ENCODE measurements around the gene CCDC33. TPM values are rescaled to one million over a fixed set of nuclear protein-coding genes. Genes with fewer than 3 reads are reported as not detected.

The CCDC33 gene
- total and polyA plus RNA-seq, 2 experiments from 2014 or later: 2.6 to 2.8 TPM

DNA sequence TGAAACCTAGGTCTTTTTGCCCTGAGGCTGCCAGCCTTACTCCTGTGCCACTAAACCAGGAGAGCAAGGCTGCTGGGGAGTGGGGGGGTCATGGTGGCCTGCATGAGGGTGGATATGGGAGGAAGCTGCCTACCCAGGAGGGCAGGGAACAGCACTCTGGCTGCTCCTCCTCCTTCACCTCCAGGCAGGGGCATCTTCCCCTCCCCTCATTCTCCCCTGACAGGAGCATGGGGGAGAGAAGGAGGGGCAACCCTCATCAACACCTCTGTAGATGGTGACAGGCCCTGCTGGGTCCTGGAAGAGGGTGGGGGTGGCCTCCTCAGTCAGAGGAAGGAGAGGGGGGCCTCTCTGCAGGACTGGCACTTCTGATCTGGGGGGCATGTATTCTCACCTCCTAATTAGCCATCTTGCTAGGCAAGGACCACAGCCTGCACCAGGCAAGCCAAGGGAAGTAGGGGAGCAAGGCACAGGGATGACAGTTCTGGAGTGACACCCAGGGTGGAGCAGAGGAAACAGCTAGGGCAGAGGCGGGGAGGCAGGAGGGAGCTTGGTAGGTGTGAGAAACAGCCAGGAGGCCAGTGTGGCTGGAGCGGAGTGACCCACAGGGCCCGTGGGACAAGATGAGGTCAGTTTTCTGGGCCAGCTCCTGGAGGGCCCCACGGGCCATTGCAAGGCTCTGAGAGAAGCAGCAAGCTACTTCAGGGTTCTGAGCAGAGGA lies 4.9 kb downstream of the CCDC33 start (continued):
- TF ChIP-seq, protein P1, sequence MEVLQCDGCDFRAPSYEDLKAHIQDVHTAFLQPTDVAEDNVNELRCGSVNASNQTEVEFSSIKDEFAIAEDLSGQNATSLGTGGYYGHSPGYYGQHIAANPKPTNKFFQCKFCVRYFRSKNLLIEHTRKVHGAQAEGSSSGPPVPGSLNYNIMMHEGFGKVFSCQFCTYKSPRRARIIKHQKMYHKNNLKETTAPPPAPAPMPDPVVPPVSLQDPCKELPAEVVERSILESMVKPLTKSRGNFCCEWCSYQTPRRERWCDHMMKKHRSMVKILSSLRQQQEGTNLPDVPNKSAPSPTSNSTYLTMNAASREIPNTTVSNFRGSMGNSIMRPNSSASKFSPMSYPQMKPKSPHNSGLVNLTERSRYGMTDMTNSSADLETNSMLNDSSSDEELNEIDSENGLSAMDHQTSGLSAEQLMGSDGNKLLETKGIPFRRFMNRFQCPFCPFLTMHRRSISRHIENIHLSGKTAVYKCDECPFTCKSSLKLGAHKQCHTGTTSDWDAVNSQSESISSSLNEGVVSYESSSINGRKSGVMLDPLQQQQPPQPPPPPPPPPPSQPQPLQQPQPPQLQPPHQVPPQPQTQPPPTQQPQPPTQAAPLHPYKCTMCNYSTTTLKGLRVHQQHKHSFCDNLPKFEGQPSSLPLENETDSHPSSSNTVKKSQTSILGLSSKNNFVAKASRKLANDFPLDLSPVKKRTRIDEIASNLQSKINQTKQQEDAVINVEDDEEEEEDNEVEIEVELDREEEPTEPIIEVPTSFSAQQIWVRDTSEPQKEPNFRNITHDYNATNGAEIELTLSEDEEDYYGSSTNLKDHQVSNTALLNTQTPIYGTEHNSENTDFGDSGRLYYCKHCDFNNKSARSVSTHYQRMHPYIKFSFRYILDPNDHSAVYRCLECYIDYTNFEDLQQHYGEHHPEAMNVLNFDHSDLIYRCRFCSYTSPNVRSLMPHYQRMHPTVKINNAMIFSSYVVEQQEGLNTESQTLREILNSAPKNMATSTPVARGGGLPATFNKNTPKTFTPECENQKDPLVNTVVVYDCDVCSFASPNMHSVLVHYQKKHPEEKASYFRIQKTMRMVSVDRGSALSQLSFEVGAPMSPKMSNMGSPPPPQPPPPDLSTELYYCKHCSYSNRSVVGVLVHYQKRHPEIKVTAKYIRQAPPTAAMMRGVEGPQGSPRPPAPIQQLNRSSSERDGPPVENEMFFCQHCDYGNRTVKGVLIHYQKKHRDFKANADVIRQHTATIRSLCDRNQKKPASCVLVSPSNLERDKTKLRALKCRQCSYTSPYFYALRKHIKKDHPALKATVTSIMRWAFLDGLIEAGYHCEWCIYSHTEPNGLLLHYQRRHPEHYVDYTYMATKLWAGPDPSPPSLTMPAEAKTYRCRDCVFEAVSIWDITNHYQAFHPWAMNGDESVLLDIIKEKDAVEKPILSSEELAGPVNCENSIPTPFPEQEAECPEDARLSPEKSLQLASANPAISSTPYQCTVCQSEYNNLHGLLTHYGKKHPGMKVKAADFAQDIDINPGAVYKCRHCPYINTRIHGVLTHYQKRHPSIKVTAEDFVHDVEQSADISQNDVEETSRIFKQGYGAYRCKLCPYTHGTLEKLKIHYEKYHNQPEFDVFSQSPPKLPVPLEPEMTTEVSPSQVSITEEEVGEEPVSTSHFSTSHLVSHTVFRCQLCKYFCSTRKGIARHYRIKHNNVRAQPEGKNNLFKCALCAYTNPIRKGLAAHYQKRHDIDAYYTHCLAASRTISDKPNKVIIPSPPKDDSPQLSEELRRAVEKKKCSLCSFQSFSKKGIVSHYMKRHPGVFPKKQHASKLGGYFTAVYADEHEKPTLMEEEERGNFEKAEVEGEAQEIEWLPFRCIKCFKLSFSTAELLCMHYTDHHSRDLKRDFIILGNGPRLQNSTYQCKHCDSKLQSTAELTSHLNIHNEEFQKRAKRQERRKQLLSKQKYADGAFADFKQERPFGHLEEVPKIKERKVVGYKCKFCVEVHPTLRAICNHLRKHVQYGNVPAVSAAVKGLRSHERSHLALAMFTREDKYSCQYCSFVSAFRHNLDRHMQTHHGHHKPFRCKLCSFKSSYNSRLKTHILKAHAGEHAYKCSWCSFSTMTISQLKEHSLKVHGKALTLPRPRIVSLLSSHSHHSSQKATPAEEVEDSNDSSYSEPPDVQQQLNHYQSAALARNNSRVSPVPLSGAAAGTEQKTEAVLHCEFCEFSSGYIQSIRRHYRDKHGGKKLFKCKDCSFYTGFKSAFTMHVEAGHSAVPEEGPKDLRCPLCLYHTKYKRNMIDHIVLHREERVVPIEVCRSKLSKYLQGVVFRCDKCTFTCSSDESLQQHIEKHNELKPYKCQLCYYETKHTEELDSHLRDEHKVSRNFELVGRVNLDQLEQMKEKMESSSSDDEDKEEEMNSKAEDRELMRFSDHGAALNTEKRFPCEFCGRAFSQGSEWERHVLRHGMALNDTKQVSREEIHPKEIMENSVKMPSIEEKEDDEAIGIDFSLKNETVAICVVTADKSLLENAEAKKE (CRISPR knock-in tag; IDR thresholded peaks at IDR 0.05): no peak
- TF ChIP-seq NANOG (IDR thresholded peaks at IDR 0.05; ENCODE audit: borderline replicate concordance) (no peak), POLR2AphosphoS5 (IDR thresholded peaks at IDR 0.05; ENCODE audit: low read depth) (no peak), EZH2 (IDR thresholded peaks at IDR 0.05; ENCODE audit: low read depth, unreplicated experiment) (no peak), JUNB (IDR thresholded peaks at IDR 0.05; ENCODE audit: unreplicated experiment) (no peak), ZNF331 (CRISPR knock-in tag; IDR thresholded peaks at IDR 0.05; ENCODE audit: low read depth) (no peak)

DNA sequence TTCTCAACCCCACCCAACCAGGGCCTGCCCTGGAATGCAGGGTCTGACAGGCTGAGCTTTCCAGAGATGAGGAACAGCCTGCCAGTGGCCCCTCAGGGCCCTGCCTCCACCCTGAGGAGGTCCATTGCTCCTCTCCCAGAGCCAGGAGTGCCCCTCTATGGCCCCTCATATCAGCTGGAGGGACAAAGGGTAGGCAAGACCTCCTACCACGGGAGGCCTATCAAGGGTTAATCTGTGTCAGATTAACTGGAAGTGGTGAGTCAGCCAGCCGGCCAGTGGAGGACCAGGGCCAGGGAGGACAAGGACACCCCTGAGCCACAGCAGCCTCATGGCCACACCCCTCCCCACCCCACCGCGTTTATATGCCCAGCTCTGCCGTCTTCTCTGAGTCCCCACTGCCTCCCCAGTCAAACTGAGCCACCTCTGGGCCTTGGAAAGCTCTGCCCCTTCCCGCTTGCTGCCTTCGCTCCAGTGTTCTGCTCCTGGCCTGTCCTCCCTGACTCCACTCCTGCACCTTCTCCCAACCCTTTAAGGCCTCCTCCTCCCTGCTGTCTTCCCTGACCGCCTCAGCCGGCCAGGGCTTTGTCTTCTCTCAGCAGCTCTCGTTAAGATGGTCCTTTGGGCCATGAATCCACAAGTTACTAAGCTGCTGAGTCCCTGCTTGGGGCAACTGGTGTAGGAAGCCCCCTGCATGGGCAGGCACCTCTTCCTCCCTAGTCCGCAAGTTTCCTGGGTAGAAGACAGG lies 6.5 kb downstream of the CCDC33 start:
- Histone ChIP-seq H3K27ac (ENCODE audit: low read depth) (no peak overlapping the region), H3K4me3 (no peak overlapping the region), H3K4me2 (no peak overlapping the region), H3K79me2 (replicated peaks; ENCODE audit: insufficient read depth) (no peaks in the 10 kb centered on the region), H3K27me3 (ENCODE audit: insufficient read depth) (peaks cover 13% of the 10 kb centered on the region; the same call in 1 of the 2 replicates), H3K36me3 (ENCODE audit: insufficient read depth) (no peaks in the 10 kb centered on the region), H2AFZ (no peak overlapping the region), H3K4me1 (ENCODE audit: insufficient read depth) (peaks cover 12% of the 10 kb centered on the region), H3F3A (replicated peaks; ENCODE audit: low read depth) (0 out of 2 replicates have a peak, but pooled peaks cover 8% of the 10 kb centered on the region), H3K9me2 (ENCODE audit: insufficient read depth) (no peaks in the 10 kb centered on the region), H4K20me1 (replicated peaks; ENCODE audit: insufficient read depth) (no peaks in the 10 kb centered on the region)
- Mint-ChIP-seq H3K4me1 (peaks cover 43% of the 10 kb centered on the region), H3K36me3 (ENCODE audit: low read depth) (no peaks in the 10 kb centered on the region), H3K9me3 (no peaks in the 10 kb centered on the region), H3K27me3 (ENCODE audit: insufficient read depth, low read depth, poor library complexity) (peaks cover 18% of the 10 kb centered on the region), H3K4me3 (no peak overlapping the region; the same call in 2 of the 3 replicates), H3K27ac (no peak overlapping the region)
- ATAC-seq (no peak), DNase-seq (ENCODE audit: low spot score) (no peak)
- no peak for TF ChIP-seq CREB1 (CRISPR knock-in tag; IDR thresholded peaks at IDR 0.05; ENCODE audit: low read depth)
- TF ChIP-seq, protein P2, sequence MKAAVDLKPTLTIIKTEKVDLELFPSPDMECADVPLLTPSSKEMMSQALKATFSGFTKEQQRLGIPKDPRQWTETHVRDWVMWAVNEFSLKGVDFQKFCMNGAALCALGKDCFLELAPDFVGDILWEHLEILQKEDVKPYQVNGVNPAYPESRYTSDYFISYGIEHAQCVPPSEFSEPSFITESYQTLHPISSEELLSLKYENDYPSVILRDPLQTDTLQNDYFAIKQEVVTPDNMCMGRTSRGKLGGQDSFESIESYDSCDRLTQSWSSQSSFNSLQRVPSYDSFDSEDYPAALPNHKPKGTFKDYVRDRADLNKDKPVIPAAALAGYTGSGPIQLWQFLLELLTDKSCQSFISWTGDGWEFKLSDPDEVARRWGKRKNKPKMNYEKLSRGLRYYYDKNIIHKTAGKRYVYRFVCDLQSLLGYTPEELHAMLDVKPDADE (IDR thresholded peaks at IDR 0.05): no peak
- TF ChIP-seq EZH2 (IDR thresholded peaks at IDR 0.05; ENCODE audit: low read depth, unreplicated experiment): no peak
- no peak for TF ChIP-seq EZH2phosphoT487 (IDR thresholded peaks at IDR 0.05; ENCODE audit: unreplicated experiment)

Measured in GM23338 (cell line).